Nephron progenitor cell (in vitro differentiated cells): Measurements from ENCODE around the gene SHROOM4.

ENCODE experiments used
- DNase-seq: peaks from one replicate; pipeline ENCODE4 v3.0.0; 2021
- H3K27ac Mint-ChIP-seq: 2 replicates; pipeline ENCODE4 v1.8.0; 2021; ENCODE audit warnings: mild to moderate bottlenecking, moderate library complexity, mixed read lengths
- H3K27me3 Mint-ChIP-seq: 2 replicates; pipeline ENCODE4 v1.8.0; 2021; ENCODE audit warnings: mild to moderate bottlenecking, low read depth, mixed read lengths; ENCODE audit not compliant: poor library complexity
- H3K36me3 Mint-ChIP-seq: 2 replicates; pipeline ENCODE4 v1.8.0; 2021; ENCODE audit warnings: low read depth, mixed read lengths
- H3K4me1 Mint-ChIP-seq: 2 replicates; pipeline ENCODE4 v1.8.0; 2021; ENCODE audit warnings: mixed read lengths
- H3K4me3 Mint-ChIP-seq: 2 replicates; pipeline ENCODE4 v1.8.0; 2021; ENCODE audit warnings: mild to moderate bottlenecking, moderate library complexity, mixed read lengths
- H3K9me3 Mint-ChIP-seq: 2 replicates; pipeline ENCODE4 v1.8.0; 2021; ENCODE audit warnings: mild to moderate bottlenecking, moderate library complexity, mixed read lengths
- CTCF ChIP-seq: fragments of 200-600 bp; sonication (generic); IDR thresholded peaks from 2 replicates; pipeline ENCODE4 v1.5.0; 2021; ENCODE audit warnings: antibody characterized with exemption

Gene SHROOM4

GRCh38 chrX:50581405-50581804, 232.6 kb downstream of the SHROOM4 start:
- Mint-ChIP-seq H3K27me3 (no peaks in the 10 kb centered on the region), H3K27ac (no peak overlapping the region), H3K4me1 (peaks cover 33% of the 10 kb centered on the region), H3K9me3 (peaks cover 32% of the 10 kb centered on the region), H3K4me3 (no peak overlapping the region), H3K36me3 (no peaks in the 10 kb centered on the region)
- TF ChIP-seq CTCF = no peak
- no peak for DNase-seq

- TF ChIP-seq CTCF = peak; percentile 48
- no peak overlapping the region for H3K4me3 Mint-ChIP-seq
- no peaks in the 10 kb centered on the region for H3K36me3 Mint-ChIP-seq
- H3K9me3 Mint-ChIP-seq = peaks cover 26% of the 10 kb centered on the region
- peak; percentile 25 for DNase-seq
- H3K27ac Mint-ChIP-seq = no peak overlapping the region
- H3K4me1 Mint-ChIP-seq = peaks cover 36% of the 10 kb centered on the region
- no peaks in the 10 kb centered on the region for H3K27me3 Mint-ChIP-seq
Measured at GRCh38 chrX:50579955-50580354, 234.0 kb downstream of the SHROOM4 start.

GRCh38 chrX:50577326-50577725, 236.7 kb downstream of the SHROOM4 start:
- H3K4me3 Mint-ChIP-seq = peak overlapping the region; percentile 7
- no peak for TF ChIP-seq CTCF
- H3K4me1 Mint-ChIP-seq = peaks cover 36% of the 10 kb centered on the region
- peaks cover 19% of the 10 kb centered on the region for H3K9me3 Mint-ChIP-seq
- no peaks in the 10 kb centered on the region for H3K36me3 Mint-ChIP-seq
- no peak overlapping the region for H3K27ac Mint-ChIP-seq
- no peak for DNase-seq
- H3K27me3 Mint-ChIP-seq = no peaks in the 10 kb centered on the region

- Mint-ChIP-seq H3K27ac (no peak overlapping the region), H3K4me3 (no peak overlapping the region), H3K27me3 (peaks cover 4% of the 10 kb centered on the region), H3K4me1 (peaks cover 29% of the 10 kb centered on the region), H3K9me3 (peaks cover 27% of the 10 kb centered on the region), H3K36me3 (peaks cover 5% of the 10 kb centered on the region)
- TF ChIP-seq CTCF = no peak
- no peak for DNase-seq
Measured at GRCh38 chrX:50567636-50568035, 246.4 kb downstream of the SHROOM4 start.

- H3K36me3 Mint-ChIP-seq = no peaks in the 10 kb centered on the region
- H3K27me3 Mint-ChIP-seq = peaks cover 4% of the 10 kb centered on the region
- no peak for DNase-seq
- peaks cover 35% of the 10 kb centered on the region for H3K9me3 Mint-ChIP-seq
- TF ChIP-seq CTCF = no peak
- peaks cover 29% of the 10 kb centered on the region for H3K4me1 Mint-ChIP-seq
- H3K4me3 Mint-ChIP-seq = no peak overlapping the region
- no peak overlapping the region for H3K27ac Mint-ChIP-seq
Measured at GRCh38 chrX:50565718-50566117, 248.3 kb downstream of the SHROOM4 start.
